ENCODE measurements around the gene PTPRH.

The PTPRH gene, protein sequence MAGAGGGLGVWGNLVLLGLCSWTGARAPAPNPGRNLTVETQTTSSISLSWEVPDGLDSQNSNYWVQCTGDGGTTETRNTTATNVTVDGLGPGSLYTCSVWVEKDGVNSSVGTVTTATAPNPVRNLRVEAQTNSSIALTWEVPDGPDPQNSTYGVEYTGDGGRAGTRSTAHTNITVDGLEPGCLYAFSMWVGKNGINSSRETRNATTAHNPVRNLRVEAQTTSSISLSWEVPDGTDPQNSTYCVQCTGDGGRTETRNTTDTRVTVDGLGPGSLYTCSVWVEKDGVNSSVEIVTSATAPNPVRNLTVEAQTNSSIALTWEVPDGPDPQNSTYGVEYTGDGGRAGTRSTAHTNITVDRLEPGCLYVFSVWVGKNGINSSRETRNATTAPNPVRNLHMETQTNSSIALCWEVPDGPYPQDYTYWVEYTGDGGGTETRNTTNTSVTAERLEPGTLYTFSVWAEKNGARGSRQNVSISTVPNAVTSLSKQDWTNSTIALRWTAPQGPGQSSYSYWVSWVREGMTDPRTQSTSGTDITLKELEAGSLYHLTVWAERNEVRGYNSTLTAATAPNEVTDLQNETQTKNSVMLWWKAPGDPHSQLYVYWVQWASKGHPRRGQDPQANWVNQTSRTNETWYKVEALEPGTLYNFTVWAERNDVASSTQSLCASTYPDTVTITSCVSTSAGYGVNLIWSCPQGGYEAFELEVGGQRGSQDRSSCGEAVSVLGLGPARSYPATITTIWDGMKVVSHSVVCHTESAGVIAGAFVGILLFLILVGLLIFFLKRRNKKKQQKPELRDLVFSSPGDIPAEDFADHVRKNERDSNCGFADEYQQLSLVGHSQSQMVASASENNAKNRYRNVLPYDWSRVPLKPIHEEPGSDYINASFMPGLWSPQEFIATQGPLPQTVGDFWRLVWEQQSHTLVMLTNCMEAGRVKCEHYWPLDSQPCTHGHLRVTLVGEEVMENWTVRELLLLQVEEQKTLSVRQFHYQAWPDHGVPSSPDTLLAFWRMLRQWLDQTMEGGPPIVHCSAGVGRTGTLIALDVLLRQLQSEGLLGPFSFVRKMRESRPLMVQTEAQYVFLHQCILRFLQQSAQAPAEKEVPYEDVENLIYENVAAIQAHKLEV

DNA sequence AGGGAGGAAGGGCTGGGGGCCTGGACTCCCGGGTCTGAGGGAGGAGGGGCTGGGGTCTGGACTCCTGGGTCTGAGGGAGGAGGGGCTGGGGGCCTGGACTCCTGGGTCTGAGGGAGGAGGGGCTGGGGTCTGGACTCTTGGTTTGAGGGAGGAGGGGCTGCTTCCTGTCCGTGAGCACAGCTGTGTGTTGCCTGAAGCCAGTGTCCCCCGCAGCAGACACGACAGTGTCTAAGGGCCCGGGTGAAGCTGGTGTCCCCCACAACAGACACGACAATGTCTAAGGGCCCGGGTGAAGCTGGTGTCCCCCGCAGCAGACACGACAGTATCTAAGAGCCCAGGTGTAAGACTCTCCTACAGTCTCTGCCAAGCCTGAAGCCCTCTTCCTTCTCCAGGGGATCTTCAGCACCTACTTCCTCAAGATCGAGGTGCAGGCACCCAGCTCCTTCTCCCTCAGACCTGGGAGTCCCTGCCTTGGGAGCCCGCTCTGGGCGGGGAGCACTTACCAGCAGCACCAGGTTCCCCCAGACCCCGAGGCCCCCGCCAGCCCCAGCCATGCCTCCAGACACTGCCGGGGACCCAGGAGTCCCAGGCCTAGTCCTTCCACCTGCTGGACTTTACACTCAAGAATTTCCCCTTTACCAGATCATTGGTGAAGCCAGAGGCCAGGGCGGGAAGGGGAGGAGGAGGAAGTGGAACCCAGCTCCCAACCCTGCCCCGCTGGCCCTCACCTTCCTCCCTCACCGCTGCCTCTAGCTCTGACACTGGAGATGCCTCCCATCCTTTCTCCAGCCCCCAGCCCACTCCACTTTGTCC, at the start of gene PTPRH:
Gene PTPRH (minus strand): TSS at position 622 of the 813 bp plus-strand sequence. CDS start 68 bp downstream, at position 554.
- DNase-seq, result no peak

DNA sequence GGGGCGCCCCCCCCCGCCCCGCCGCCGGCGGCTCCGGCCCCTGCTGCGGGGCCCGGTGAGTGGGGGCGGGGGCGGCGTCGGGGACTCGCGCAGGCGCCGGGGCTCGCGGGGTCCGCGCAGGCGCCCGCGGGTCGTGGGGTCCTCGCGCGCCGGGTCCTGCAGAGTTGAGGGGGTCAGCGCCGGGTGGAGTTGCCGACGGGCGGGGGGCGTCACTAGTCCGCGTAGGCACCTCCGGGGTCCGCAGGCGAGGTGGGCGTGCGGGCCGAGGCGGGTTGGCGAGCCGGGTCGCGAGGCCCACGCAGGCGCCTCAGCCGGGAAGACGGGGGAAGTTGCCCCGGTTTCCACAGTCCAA, 49.2 kb upstream of the PTPRH start:
- DNase-seq, result no peak

DNA sequence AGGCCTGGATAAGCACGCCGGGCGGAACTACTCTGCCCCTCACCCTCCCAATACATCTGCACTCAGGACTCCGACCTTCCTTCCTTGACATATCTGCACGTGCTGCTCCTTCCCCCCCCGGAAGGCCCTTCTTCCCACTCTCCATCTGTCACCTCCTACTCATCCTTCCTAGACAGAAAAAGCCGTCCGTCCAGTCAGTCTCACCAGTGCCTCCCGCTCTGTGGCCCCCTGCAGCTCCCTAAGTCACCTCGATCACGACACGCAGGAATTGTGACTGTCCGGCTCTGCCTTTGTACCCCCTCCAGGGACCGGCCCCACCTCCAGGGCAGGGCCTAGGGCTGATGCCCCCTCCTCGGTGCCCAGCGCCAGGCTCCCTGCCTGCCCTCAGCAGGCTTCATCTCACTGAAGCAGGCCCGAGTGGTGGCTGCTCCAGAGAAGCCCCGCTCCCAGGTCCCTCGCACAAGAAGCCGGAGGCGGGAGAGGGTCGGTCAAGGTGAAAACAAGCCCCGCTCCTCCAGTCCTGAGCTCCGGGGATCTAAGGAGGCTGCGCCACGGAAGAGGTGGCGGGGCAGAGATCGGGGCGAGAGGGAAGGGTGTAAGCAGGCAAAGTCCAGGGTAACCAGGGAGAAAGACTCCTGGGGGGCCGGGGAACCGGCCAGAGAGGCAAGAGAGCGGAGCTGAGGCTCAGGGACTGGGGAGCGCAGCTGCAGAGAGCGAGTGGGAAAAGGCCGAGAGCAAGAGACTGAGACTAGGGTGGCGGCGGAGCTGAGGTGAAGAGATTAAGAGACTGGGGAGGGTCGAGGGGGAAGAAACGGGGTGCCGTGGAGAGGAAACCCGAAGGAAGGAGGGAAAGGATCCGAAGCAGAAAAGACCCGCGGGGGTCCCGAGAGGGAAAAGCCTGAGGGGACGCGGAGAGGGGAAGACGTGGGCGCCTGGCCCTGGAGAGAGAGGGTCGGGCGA, 48.4 kb upstream of the PTPRH start:
- DNase-seq, result peak; percentile 50

DNA sequence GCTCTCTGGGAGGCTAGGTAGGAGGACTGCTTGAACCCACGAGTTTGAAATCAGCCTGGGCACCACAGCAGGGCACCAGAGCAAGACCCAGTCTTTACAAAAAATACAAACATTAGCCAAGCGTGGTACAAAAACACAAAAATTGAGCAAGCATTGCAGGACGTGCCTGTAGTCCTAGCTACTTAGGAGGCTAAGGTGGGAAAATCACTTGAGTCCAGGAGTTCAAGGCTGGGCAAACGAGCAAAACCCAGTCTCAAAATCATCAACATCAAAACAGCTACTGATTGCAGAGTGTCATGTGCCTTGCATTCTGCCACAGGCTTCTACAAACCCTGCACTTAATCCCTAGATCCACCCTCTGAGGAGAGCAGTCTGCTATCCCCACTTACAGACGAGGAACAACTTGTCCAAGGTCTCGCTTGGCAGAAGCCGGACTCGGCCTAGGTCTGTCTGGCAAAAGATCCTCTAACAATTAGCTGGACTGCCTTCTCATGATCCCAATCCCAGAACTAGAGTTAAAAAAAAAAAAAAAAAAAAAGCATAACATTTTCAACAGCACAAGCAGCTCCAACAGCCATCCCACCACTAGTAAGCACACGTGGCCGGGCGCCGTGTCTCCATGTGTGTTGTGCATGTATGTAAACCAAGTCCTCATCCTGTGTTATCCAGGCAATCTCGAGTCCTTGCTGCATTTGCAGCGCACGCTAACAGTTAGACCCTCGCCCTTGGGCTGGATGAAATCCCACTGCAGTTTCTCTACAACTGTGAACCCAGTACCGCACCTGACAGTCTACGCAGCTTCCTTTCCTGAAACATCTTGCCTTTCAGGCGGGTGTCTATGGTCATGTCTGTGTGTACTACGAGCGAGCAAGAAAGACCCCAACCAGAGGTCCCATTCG, 47.5 kb upstream of the PTPRH start:
- DNase-seq, result no peak

DNA sequence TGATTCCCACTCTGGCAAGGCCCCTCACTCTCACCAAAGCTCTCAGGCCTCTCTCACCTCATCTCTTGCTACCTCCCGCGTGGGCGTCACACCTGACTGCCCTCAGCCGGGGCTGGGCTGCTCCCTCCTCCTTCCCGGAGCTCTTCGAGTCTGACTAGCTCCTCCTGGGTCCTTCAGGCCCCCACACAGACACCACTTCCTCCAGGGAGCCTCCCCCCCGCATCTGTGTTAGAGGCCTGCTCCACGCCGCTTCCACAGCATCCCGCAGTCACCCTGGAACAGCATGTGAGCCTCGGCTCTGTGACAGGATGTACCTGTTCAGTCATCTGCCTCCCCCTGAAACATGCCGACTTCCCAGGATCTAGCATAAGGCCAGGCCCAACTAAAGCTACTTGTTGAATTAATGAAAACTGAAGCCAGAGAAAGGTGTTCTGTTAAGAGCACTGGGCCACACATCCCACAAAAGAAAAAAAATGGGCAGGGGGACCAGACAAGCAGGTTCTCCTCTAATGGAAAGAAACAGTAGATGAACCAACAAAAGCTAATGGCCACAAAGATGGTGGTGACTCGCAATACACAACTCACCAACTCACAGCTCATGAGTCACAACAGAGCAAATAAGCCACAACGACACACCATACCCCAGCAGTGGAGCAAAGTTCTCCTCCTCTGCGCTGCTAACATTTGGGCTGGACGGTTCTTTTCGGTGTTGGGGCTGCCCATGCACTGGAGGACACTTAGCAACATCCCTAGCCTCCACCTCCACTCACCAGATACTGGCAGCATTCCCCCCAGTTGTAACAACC, 46.5 kb upstream of the PTPRH start:
- DNase-seq, result no peak

DNA sequence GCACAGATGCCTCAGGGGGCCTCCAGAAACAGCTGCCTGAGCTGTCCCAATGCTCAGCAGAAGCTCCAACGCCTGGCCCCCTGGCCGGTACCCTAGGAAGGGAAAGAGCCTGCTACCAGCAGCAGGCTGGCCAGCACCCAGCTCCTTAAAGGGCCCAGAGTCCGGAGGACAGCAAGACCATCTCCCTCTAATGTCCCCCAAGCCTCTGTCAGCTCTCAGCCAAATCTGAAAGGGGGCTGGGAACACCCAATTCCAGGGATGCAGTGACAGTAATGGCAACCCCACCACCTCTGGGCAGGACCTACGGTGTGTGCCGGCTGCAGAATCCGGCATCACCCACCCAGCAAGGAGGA, 45.3 kb upstream of the PTPRH start:
- DNase-seq, result no peak

DNA sequence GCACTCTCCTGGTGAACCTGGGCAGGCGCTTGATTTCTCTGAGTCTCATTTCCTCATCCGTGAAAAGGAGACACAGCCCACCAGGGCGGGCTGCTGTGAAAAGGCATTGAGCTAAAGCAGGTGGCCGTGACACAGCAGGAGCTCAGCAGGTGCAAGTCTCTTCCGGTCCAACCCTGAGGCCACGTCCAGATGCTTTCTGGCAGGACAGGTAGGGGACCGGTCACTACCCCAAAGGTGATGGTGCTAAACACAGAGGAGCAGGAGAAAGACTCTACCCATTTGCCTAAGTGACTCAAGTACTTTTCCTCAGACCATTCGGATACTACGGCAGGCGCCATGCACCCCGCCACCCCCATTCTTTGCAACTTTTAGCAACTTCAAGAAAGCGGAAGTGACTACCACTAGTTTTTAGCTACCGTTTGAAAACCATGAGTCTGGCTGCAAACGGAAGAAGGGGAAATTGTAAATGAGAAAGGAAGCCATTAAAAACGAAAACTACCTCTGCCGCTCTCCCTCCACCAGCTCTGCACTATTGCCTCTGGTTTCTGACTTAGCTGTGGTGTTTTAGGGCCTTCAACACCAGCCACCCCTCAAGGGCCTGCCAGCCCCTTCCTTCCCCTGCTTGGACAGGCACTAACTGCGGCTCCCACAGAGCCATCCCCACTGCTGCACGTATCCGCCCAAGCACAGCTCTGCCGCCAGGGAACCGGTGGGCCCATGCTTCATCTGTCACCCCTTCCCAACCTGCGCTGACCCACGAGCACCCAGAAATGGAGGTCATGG, 44.7 kb upstream of the PTPRH start:
- no peak for DNase-seq

DNA sequence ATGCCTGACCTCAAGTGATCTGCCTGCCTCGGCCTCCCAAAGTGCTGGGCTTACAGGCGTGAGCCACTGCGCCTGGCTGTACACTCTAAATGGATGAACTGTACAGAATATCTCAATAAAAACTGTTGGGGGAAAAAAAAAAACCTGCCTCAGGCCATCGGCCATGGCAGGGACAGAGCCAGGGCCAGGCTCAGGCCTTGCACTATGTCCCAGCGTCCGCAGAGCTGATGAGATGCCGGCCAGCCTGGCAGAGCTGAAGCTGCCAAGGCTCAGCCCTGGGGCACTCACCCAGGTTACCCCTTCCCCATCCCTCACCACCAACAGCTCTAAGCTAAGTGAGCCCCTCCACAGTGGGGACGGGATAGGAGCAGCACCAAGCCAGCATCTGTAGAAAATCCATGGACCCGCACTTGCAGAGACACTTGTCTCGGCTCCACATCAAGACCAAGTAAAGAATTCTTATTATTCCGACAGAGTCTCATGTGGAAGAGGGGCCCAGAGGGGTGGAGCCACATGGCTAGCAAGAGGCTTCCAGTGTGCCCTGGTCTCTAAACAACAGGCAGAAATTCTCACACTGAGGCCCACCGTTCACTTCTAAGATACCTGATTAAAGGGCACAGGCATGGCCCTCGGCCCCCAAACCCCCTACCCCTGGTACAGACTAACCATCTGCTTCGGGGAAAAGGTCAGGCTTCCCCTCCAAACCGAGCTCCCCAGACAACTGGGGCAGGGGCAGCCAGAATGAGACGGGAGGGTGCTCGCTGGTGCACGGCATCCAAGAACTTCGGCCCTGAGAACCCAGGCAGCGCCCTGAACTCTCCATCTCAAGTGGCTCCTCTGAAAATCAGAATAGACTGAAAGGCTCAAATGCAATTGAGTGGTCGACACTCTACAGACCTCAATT, 43.7 kb upstream of the PTPRH start:
- DNase-seq, result no peak

DNA sequence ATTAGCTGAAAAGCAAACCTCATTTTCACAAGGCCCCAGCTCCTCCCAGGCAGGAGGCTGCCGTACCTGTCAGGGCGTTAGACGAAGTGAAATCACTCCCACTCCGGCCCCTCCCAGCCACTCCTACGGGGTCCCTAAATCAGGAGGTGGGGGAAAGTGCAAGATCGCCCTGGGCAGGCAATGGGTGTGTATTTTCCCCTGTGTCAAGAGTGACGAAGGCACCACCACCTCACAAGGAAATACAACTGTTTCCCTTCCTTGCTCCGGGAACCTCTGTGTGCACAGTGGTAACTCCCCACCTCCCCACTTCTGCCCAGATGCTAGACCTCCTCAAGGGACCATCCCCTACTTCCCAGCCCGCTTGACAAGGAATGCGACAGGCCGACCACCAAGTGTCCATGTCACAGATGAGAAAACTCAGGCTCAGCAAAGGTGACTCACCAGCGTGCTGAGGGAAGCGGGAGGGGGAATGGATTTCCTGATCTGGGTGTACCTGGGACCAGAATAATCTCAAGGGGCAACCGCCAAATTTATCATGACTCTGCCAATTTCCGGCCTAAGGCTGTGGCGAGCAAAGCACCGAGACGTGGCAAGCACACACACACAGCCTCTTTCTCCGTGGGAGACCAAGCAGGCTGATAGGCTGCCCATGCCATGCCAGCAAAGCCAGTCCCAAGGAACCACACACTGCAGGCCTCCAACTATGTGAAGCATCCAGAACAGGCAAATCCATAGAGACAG, 42.2 kb upstream of the PTPRH start:
- no peak for DNase-seq

DNA sequence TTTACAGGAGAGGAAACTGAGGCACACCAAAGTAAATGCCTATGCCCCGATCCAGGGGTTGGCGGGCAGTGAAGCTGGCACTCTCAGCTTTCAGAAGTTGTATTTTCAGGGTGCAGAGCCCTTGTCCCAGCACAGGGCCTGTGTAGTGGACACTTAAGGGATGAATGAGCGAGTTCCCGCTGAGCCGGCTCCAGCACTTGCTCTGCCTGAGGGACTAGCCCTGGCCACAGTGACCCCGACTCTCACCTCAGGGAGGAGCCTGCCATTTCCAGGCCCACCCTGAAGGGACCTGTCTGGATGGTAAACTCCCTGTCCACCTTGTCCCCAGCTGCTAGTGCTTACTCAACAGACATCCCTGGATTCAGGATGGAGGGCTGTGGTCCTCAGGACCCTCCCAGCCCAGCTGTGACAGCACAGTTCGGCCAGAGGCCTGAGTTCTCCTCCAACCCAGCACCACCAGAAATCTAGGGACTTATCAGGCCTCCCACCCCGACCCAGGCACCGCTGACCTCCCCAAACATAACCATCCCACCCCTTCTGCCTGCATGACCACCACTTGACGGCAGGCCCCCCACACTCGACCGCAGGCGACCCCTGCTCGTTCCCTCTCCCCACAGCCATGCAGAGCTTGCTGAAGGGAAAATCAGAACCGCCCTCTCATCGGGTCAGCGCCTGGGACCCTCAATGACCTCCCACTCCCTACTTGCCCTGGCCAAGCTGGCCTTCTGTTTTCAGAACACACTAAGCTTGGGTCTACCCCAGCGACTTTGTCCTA, 41.1 kb upstream of the PTPRH start:
- no peak for DNase-seq

DNA sequence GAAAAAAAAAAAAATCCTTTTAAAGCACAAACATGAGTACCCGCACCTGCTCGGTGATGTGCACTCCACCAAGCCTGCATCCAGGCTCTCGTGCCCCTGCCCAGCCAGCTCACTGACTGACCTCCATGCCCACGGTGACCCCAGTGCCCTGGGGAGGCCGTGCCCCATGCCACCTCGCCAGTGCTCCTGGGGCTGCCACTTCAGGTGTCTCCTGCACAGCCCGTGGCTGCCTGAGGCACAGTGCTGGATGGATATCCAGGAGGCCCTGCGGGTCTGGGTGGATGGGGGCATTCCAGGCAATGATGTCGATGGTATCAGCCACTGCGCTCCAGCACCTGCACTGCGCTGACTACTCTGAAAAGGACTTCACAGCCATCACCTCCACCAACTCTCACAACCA, 40.5 kb upstream of the PTPRH start:
- DNase-seq, result no peak

DNA sequence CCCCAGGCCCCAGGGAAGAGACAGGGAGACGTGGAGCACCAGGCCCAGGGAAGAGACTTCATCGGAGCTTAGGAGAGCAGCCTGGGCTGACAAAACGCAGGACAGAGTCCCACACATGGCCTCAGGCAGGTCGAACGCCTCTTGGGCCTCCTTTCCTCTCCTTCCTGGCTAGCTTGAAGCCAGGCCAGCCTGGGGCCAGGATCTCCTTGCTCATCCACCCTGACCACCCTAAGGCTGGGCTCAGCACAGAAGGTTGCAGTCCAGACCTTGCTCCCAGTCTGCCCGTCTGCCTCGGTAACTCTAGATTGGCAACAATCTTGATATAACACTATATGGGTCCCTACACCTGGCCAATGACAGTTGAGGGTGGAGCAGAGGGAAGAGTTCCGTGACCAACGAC, 39.4 kb upstream of the PTPRH start:
- DNase-seq, result no peak

DNA sequence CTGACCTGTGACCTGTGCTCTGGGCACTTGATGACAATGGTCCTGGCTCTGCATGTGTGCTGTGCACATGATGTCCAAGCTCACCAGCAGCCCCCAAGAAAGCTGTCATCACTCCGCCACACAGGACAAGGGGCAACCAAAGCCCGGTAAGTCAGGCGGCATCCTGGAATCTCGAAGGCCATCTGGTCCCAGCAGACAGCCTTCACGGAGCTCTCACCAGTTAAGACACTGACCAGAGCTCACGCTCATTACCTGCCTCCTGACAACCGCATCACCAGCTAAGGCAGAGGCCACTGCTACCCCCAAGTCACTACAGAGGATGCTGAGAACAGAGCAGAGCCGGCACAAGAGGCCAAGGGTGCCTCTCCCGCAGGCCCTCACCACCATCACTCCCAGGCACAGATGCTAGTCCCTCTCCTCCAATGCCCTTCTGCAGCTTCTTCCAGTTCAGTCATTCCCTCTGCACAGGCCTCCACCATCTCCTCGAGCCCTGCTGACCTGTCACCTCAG, 38.9 kb upstream of the PTPRH start:
- DNase-seq, result no peak

DNA sequence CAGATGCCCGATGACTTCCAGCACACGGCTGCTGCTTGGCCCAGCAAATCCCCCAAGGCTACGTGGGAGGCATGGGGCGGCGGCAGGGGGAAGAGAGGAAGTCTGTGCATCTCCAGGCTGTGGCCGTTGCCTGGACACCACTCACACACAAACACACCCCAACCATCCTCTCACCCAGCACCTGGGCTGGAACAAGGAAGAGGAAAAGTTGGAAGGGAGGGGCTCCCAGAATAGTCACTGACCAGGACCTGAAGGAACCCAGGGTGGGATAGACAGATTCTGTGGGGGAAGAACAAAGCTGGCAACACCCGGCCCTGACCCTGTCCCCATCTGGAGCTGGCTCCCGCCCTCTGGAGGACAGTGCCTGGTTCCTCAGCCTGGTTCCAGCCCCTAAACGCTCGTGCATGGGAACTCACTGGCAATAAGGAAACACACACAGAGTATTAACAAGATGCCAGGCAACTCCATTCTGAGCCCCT, 38.4 kb upstream of the PTPRH start:
- DNase-seq, result no peak
